Superior temporal gyrus (tissue), 1 donor: ENCODE data around the gene ETV4.
A peak's percentile ranks its signal among the peaks of the same experiment; 100 is the strongest.

Experiments used
- DNase-seq: peaks from one replicate; pipeline ENCODE4 v3.0.0-alpha.2; 2016; ENCODE audit errors: extremely low spot score

ETV4 gene

GRCh38 chr17:43543771-43544575 lies 2.2 kb downstream of the ETV4 start:
- no peak for DNase-seq

- no peak for DNase-seq
These were observed 2.8 kb downstream of the ETV4 start for GRCh38 chr17:43543300-43543699.

GRCh38 chr17:43542859-43543258 lies 3.3 kb downstream of the ETV4 start:
- no peak for DNase-seq

- no peak for DNase-seq
These were observed 5.1 kb downstream of the ETV4 start for GRCh38 chr17:43540821-43541674.

- DNase-seq = no peak
These were observed 9.7 kb downstream of the ETV4 start for GRCh38 chr17:43536236-43536992.

GRCh38 chr17:43534909-43535308 lies 11.2 kb downstream of the ETV4 start:
- no peak for DNase-seq

GRCh38 chr17:43533699-43534098 lies 12.4 kb downstream of the ETV4 start:
- no peak for DNase-seq

GRCh38 chr17:43532581-43532980 lies 13.6 kb downstream of the ETV4 start:
- DNase-seq = no peak

- DNase-seq = no peak
These were observed 14.2 kb downstream of the ETV4 start for GRCh38 chr17:43531955-43532354.

- DNase-seq = no peak
These were observed 15.1 kb downstream of the ETV4 start for GRCh38 chr17:43531082-43531378.

- no peak for DNase-seq
These were observed 15.7 kb downstream of the ETV4 start for GRCh38 chr17:43530288-43531081.

GRCh38 chr17:43529947-43530287 lies 16.2 kb downstream of the ETV4 start:
- no peak for DNase-seq

- no peak for DNase-seq
These were observed 16.9 kb downstream of the ETV4 start for GRCh38 chr17:43528988-43529814.

- DNase-seq = no peak
These were observed 17.7 kb downstream of the ETV4 start for GRCh38 chr17:43528319-43528987.

- no peak for DNase-seq
These were observed 19.1 kb downstream of the ETV4 start for GRCh38 chr17:43526886-43527648.

- no peak for DNase-seq
These were observed 21.1 kb downstream of the ETV4 start for GRCh38 chr17:43524945-43525575.

- DNase-seq = no peak
These were observed 24.8 kb downstream of the ETV4 start for GRCh38 chr17:43521389-43521788.

- peak; percentile 71 for DNase-seq
These were observed 28.3 kb downstream of the ETV4 start for GRCh38 chr17:43517615-43518386.
